HUES6 (cell line): ENCODE results near the gene MMP15.
A peak's percentile ranks its signal among the peaks of the same experiment; 100 is the strongest.
"Not testable (repeated sequence)": the region's sequence is repeated elsewhere in the genome, so short reads cannot be mapped to it uniquely, and the experiment has no call there.

Source experiments
- H3K27ac ChIP-seq: 2 replicates; pipeline ENCODE4 v1.7.0; 2013; ENCODE audit warnings: low read depth, mild to moderate bottlenecking, low read length, inconsistent platforms
- H3K27me3 ChIP-seq: 2 replicates; pipeline ENCODE4 v1.6.1; 2013; ENCODE audit warnings: low read length; ENCODE audit not compliant: control insufficient read depth, insufficient read depth
- H3K36me3 ChIP-seq: 2 replicates; pipeline ENCODE4 v1.6.1; 2013; ENCODE audit warnings: low read length; ENCODE audit not compliant: control insufficient read depth, insufficient read depth
- H3K4me1 ChIP-seq: 2 replicates; pipeline ENCODE4 v1.6.1; 2013; ENCODE audit warnings: low read length; ENCODE audit not compliant: control insufficient read depth, insufficient read depth
- H3K4me3 ChIP-seq: 2 replicates; pipeline ENCODE4 v1.5.1; 2013; ENCODE audit warnings: low read depth, low read length
- H3K9ac ChIP-seq: one replicate; pipeline ENCODE4 v1.6.1; 2013; ENCODE audit warnings: mild to moderate bottlenecking, low read length
- H3K9me3 ChIP-seq: 2 replicates; pipeline ENCODE4 v1.6.1; 2013; ENCODE audit warnings: low read depth, low read length; ENCODE audit not compliant: control insufficient read depth, insufficient read depth

The MMP15 gene

DNA sequence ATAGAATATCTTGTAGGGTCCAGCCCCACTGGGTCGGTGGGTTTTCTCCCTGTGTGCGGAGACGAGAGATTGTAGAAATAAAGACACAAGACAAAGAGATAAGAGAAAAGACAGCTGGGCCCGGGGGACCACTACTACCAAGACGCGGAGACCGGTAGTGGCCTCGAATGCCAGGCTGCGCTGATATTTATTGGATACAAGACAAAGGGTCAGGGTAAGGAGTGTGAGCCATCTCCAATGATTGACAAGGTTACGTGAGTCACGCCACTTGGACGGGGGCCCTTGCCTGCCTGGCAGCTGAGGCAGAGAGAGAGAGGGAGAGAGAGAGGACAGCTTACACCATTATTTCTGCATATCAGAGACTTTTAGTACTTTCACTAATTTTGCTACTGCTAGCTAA is 20.8 kb upstream of the MMP15 start:
- H3K27ac ChIP-seq, H3K4me1 ChIP-seq, H3K9me3 ChIP-seq, H3K4me3 ChIP-seq, H3K27me3 ChIP-seq, H3K9ac ChIP-seq: not testable (repeated sequence)
- H3K36me3 ChIP-seq, result peaks cover 31% of the 10 kb centered on the region

DNA sequence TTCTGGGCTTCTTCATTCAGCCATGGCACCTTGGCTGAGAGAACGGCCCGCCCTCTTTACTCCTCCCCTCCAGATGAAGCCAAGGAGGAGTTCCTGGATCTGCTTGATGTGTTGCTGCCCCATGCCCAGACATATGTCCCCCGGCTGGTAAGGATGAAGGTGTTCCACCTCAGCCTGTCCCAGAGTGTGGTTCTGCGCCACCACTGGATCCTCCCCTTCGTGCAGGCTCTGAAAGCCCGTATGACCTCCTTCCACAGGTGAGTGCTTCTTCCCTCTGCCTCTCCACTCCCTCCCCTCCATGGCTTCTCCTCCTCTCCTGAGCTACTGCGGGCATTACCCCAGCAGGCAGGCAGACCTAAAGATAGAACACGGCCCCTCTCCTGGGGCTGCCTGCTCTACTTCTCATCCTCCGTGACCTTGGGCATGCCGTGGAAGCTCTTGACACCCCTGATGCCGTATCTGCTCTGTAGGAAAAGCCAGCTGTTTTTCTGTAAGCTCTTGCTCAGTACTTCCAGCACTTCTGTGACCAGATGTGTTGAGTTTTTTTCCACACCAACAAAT is 15.6 kb upstream of the MMP15 start:
- peak overlapping the region; percentile 63 for H3K9ac ChIP-seq
- H3K4me3 ChIP-seq, result no peak overlapping the region; the same call in 1 of the 2 replicates
- H3K36me3 ChIP-seq, result peaks cover 44% of the 10 kb centered on the region
- peak overlapping the region; percentile 79; the same call in 1 of the 2 replicates for H3K27ac ChIP-seq
- H3K9me3 ChIP-seq, result no peaks in the 10 kb centered on the region; the same call in 1 of the 2 replicates
- no peaks in the 10 kb centered on the region for H3K27me3 ChIP-seq
- peaks cover 35% of the 10 kb centered on the region; the same call in 1 of the 2 replicates for H3K4me1 ChIP-seq

- H3K36me3 ChIP-seq, result peaks cover 45% of the 10 kb centered on the region
- H3K9me3 ChIP-seq, result no peaks in the 10 kb centered on the region; the same call in 1 of the 2 replicates
- peak overlapping the region; percentile 79; the same call in 1 of the 2 replicates for H3K27ac ChIP-seq
- peak overlapping the region; percentile 63 for H3K9ac ChIP-seq
- no peaks in the 10 kb centered on the region for H3K27me3 ChIP-seq
- H3K4me1 ChIP-seq, result peaks cover 35% of the 10 kb centered on the region; the same call in 1 of the 2 replicates
- H3K4me3 ChIP-seq, result no peak overlapping the region; the same call in 1 of the 2 replicates
These were observed 14.7 kb upstream of the MMP15 start for GRCh38 chr16:58010886-58011285.

DNA sequence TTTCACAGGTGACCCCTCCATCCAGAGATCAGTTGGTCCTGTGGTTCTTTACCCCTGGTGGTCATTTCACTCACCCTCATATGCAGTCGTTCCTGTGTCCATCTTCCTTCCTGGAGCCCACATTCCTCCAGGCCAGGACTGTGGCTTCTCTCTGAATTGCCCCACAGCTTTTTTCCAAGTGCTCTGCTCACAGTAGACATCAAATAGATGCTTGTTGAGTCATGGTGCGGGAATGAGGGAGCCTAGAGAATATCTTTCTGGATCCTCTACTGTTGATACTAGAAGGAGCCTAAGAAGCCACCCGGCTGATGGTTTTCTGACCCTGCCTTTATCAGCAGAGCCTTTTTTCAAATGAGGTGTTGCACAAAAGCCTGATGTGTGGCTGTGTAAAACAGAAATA is 13.9 kb upstream of the MMP15 start:
- no peaks in the 10 kb centered on the region for H3K27me3 ChIP-seq
- peak overlapping the region; percentile 56 for H3K9ac ChIP-seq
- H3K9me3 ChIP-seq, result no peaks in the 10 kb centered on the region; the same call in 1 of the 2 replicates
- H3K4me3 ChIP-seq, result no peak overlapping the region
- H3K4me1 ChIP-seq, result peaks cover 35% of the 10 kb centered on the region; the same call in 1 of the 2 replicates
- peak overlapping the region; percentile 49; the same call in 1 of the 2 replicates for H3K27ac ChIP-seq
- peaks cover 42% of the 10 kb centered on the region for H3K36me3 ChIP-seq

- Histone ChIP-seq H3K9me3 (no peaks in the 10 kb centered on the region), H3K4me3 (no peak overlapping the region), H3K4me1 (peaks cover 35% of the 10 kb centered on the region; the same call in 1 of the 2 replicates), H3K36me3 (peaks cover 38% of the 10 kb centered on the region), H3K27ac (peak overlapping the region; percentile 48; the same call in 1 of the 2 replicates), H3K9ac (peak overlapping the region; percentile 24), H3K27me3 (no peaks in the 10 kb centered on the region)
These were observed 13.1 kb upstream of the MMP15 start for GRCh38 chr16:58012481-58012880.

DNA sequence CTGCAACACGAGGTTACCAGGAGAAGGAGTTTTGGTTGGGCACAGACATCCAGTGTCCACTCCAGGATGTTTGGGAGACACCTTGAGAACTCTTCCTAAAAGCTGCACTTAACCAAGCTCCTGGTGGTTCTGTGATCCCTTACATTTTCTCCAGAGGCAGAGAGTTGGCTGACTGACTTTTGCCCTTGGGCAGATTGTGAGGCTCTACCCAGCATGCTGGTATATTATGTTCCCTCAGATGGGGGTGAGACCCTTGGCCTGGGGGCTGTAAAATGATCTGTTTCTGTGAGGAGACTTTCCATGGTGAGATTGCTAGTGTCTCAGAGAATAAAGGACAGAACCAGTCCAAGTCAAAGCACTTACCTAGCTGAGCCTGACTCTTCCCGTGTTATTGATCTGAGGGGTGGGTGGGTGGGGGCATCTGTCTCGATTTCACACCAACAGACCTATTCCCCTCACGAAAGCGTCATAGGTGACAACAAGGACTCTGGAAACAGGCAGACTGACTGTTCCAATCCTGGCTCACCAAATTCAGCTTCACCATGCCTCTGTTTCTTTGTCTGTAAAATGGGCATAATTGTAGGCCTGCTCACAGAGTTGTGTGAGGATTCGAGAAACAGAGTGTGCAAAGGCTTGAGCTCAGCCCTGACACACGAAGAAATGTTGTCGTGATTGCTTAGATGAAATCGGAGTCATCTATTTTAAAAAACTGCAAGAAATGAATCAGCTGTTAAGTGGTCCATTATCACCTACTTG is 12.2 kb upstream of the MMP15 start:
- peaks cover 38% of the 10 kb centered on the region for H3K36me3 ChIP-seq
- H3K27me3 ChIP-seq, result no peaks in the 10 kb centered on the region
- H3K9ac ChIP-seq, result peak overlapping the region; percentile 24
- H3K4me3 ChIP-seq, result no peak overlapping the region
- H3K27ac ChIP-seq, result no peak overlapping the region
- peaks cover 35% of the 10 kb centered on the region; the same call in 1 of the 2 replicates for H3K4me1 ChIP-seq
- H3K9me3 ChIP-seq, result no peaks in the 10 kb centered on the region

DNA sequence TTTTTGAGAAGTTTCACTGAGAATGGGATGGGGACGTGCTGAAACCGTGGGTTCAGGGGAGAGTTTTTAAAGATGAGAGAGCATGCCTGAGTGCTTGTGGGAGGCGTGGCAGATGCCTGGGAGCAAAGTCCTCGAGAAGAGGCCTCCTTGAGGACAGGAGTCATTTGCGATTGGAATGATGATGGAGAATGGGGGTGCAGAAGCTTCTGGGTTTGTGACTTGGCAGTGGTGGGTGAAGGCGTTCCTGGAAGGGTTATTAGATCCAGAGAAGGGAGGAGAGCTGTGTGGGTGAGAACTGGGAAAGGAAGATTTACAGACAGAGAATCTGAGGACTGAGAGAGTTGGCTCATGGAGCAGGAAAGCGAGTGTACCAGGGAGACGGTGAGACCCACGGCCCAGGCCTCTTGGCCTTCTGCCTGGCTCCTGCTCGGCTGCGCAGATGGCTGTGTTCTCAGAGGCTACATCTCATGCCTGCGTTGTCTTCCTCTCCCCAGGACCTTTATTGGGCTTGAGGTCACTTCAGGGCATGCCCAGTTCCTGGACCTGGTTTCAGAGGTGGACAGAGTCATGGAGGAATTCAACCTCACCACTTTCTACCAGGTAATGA is 8.6 kb upstream of the MMP15 start:
- peaks cover 12% of the 10 kb centered on the region; the same call in 1 of the 2 replicates for H3K4me1 ChIP-seq
- H3K9ac ChIP-seq, result no peak overlapping the region
- no peaks in the 10 kb centered on the region for H3K9me3 ChIP-seq
- H3K27ac ChIP-seq, result no peak overlapping the region
- H3K4me3 ChIP-seq, result no peak overlapping the region
- H3K36me3 ChIP-seq, result peaks cover 22% of the 10 kb centered on the region
- H3K27me3 ChIP-seq, result no peaks in the 10 kb centered on the region

- Histone ChIP-seq H3K9me3 (no peaks in the 10 kb centered on the region), H3K4me3 (no peak overlapping the region), H3K9ac (no peak overlapping the region), H3K36me3 (peaks cover 10% of the 10 kb centered on the region), H3K4me1 (peaks cover 18% of the 10 kb centered on the region), H3K27me3 (no peaks in the 10 kb centered on the region), H3K27ac (no peak overlapping the region)
These were observed 6.8 kb upstream of the MMP15 start for GRCh38 chr16:58018803-58019202.

GRCh38 chr16:58019866-58020538 is 5.6 kb upstream of the MMP15 start:
- no peaks in the 10 kb centered on the region for H3K27me3 ChIP-seq
- H3K36me3 ChIP-seq, result peaks cover 9% of the 10 kb centered on the region
- H3K4me3 ChIP-seq, result no peak overlapping the region
- no peak overlapping the region for H3K27ac ChIP-seq
- H3K4me1 ChIP-seq, result peaks cover 29% of the 10 kb centered on the region
- no peak overlapping the region for H3K9ac ChIP-seq
- no peaks in the 10 kb centered on the region for H3K9me3 ChIP-seq

DNA sequence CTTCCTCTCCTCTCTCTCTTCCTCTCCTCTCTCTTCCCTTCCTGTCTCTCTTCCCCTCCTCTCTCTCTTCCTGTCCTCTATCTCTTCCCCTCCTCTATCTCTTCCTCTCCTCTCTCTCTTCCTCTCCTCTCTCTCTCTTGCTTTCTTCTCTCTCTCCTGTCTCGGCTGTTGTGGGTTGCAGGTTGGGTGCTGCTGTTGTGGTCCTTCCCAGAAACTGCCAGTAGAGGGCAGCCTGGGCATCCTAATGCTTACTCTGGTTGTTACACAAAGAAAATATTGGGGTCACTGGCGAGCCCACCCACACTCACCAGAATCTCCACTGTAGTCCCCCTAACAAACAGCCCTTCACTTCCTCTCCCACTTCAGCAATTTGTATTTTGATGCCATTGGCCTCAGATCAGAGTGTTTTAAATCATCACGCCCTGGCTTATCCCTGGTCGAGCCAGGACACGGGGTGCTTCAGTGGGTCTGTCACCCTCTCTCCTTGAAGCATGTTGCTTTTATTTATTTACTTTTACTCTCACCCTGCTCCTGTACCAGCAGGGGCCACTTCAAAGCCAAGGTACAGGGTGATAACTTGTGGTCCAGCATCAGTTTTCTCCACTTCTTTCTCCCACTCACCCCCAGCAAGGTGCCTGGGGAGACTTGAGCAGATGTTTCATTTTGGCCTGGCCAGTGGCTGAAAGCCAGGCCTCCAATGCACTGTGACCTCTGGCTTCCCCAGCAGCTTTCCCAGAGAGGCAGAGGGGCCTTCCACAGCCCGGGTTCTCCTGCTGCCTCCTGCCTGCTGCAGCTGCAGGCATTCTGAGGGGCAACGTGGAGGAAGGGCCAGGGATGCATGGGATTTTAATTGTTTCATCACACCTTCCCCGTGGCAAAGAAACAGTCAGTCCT is 4.7 kb upstream of the MMP15 start:
- H3K9me3 ChIP-seq, result no peaks in the 10 kb centered on the region
- no peak overlapping the region for H3K4me3 ChIP-seq
- no peak overlapping the region for H3K9ac ChIP-seq
- peaks cover 29% of the 10 kb centered on the region for H3K4me1 ChIP-seq
- no peaks in the 10 kb centered on the region for H3K27me3 ChIP-seq
- H3K27ac ChIP-seq, result no peak overlapping the region
- peaks cover 3% of the 10 kb centered on the region for H3K36me3 ChIP-seq
